NCI-H1105 treated with DMSO at 0.1 percent for 48 hours (cell line): Measurements from ENCODE around the gene ASB16.

Experiments
- DNase-seq: peaks from one replicate; lab custom pipeline; 2025; lab: John Stamatoyannopoulos, UW

The ASB16 gene

GRCh38 chr17:44210342-44211192 is 40.1 kb downstream of the ASB16 start:
- peak; percentile 77 for DNase-seq

- DNase-seq = no peak
Measured at GRCh38 chr17:44211281-44212265, 41.1 kb downstream of the ASB16 start.

- DNase-seq = no peak
Measured at GRCh38 chr17:44212507-44213402, 42.3 kb downstream of the ASB16 start.

GRCh38 chr17:44213403-44214229 is 43.1 kb downstream of the ASB16 start:
- no peak for DNase-seq

GRCh38 chr17:44214230-44214494 is 43.7 kb downstream of the ASB16 start:
- DNase-seq = no peak

GRCh38 chr17:44214896-44215295 is 44.4 kb downstream of the ASB16 start:
- DNase-seq = no peak

GRCh38 chr17:44216173-44216572 is 45.7 kb downstream of the ASB16 start:
- DNase-seq = no peak

GRCh38 chr17:44216694-44217093 is 46.2 kb downstream of the ASB16 start:
- no peak for DNase-seq

GRCh38 chr17:44217738-44218343 is 47.3 kb downstream of the ASB16 start:
- DNase-seq = no peak

- peak; percentile 77 for DNase-seq
Measured at GRCh38 chr17:44218344-44219107, 48.0 kb downstream of the ASB16 start.

GRCh38 chr17:44219108-44219615 is 48.7 kb downstream of the ASB16 start:
- peak; percentile 35 for DNase-seq

- peak; percentile 54 for DNase-seq
Measured at GRCh38 chr17:44219616-44220212, 49.2 kb downstream of the ASB16 start, which contains the start of gene UBTF. Gene UBTF, minus strand, starts transcription at chr17:44219675. Its CDS starts 1,446 bp downstream, at chr17:44218229.

- DNase-seq = peak; percentile 63
Measured at GRCh38 chr17:44220213-44221083, 49.9 kb downstream of the ASB16 start.

- peak; percentile 78 for DNase-seq
Measured at GRCh38 chr17:44221084-44221861, 50.8 kb downstream of the ASB16 start.

- DNase-seq = no peak
Measured at GRCh38 chr17:44221862-44222111, 51.3 kb downstream of the ASB16 start.

GRCh38 chr17:44222112-44222869 is 51.8 kb downstream of the ASB16 start:
- DNase-seq = peak; percentile 84

- DNase-seq = no peak
Measured at GRCh38 chr17:44223541-44224071, 53.1 kb downstream of the ASB16 start.
